HG03039 (cell line): ENCODE results near the gene RPUSD4.

Source experiments
- ATAC-seq: cut with Tn5 transposase; IDR thresholded peaks from one replicate; pipeline ENCODE4 v1.9.1; 2021; ENCODE audit warnings: mild to moderate bottlenecking, moderate library complexity; ENCODE audit not compliant: unreplicated experiment

The RPUSD4 gene

GRCh38 chr11:126159719-126160344 lies 51.6 kb downstream of the RPUSD4 start:
- ATAC-seq: no peak

GRCh38 chr11:126158054-126158791 lies 53.2 kb downstream of the RPUSD4 start:
- no peak for ATAC-seq

- ATAC-seq: no peak
Observed at GRCh38 chr11:126157326-126158030, 54.0 kb downstream of the RPUSD4 start.

- no peak for ATAC-seq
Observed at GRCh38 chr11:126156814-126157213, 54.6 kb downstream of the RPUSD4 start.

GRCh38 chr11:126155402-126156187 lies 55.9 kb downstream of the RPUSD4 start:
- no peak for ATAC-seq

DNA sequence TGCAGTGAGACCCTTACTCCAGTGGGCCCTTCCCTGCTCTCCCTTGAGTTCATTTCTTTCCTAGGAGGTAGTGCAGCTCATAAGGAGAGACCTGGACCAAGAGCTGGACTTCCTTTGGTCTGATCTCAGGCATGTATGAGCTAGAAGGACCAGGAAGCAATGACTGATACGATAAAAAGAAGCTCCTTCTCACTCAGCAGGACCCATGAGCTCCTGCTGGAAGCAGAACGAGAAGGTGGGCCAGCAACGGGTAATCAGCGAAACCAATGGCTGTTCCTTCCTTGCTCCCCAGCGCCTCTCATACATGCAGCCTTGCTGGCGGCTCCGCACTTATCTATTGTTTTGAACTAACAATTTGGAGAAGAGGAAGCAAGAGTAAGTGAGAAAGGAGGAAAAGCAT lies 56.8 kb downstream of the RPUSD4 start:
- ATAC-seq: no peak

DNA sequence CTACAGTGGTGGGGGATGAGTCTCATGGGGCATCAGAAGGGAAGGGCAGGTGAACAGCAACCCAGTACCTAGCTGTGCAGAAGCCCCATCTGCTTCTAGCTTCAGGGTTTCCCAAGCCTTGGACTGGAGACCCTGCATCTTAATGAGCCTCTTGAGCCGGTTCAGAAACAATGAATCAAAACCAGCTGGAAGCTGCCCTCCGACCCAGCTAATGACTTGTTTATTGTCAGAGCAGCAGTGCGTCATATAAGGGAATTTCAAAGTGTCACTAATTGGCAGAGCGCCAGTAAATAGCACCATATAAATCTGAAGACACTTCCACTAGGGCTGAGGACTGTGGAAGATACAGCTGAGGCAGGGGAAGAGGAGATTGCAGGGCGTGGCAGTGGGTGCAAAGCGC lies 57.5 kb downstream of the RPUSD4 start:
- no peak for ATAC-seq

- ATAC-seq: no peak
Observed at GRCh38 chr11:126153006-126153405, 58.4 kb downstream of the RPUSD4 start.

DNA sequence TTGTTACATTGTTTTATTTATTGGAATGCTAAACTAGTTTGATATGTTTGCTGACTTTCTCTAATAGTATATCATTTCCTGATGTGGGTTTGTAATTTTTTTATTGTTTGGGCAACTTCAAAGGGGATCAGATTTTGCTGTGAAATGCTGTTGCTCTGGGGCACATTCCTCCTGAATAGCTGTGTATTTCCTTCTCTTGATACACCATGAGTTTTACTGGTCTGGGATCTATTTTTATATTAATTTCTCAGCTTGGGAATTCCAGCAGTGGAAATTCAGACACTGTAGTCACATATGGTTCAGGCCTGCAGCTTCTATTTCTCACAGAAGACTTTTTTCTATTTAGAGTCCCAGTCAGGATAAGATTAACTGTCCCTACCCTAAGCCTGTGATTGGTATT lies 58.9 kb downstream of the RPUSD4 start:
- no peak for ATAC-seq

DNA sequence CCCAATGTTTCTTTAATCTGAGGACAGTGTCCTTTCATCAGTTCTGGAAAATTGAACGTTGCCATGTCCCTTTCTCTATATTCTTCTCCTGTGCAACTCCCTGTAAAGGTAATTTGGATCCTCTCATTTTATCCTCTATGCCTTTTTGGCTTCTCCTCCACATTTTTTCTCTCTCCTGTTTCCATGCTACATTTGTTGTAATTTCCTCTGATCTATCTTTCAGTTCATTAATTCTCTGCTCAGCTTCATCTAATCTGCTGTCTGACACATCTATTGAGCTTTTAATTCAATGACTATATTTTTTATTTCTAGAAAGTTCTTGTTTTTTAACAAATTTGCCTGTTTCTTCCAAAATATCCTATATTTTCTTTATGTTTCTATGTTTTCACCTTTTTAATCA lies 59.3 kb downstream of the RPUSD4 start:
- ATAC-seq: no peak
